ENCODE data around the gene ST6GALNAC2. TPM values are rescaled to one million over a fixed set of nuclear protein-coding genes. Genes with fewer than 3 reads are reported as not detected.

The ST6GALNAC2 gene
- total RNA-seq, 4 donors from 2014 or later: 58.5 to 128 (median 69.1) TPM

- Histone ChIP-seq H3K4me3 (no peak overlapping the region), H3K27ac (no peak overlapping the region), H3K9me3 (no peaks in the 10 kb centered on the region), H3K27me3 (no peaks in the 10 kb centered on the region), H3K36me3 (no peaks in the 10 kb centered on the region), H3K4me1 (peaks cover 0 to 14% (median 5%) of the 10 kb centered on the region in 4 donors)
- DNase-seq (ENCODE audit: low spot score in 2 of 2): no peak
- TF ChIP-seq EP300 (IDR thresholded peaks at IDR 0.05) (no peak), POLR2A (IDR thresholded peaks at IDR 0.05) (no peak)
- TF ChIP-seq, protein P1, sequence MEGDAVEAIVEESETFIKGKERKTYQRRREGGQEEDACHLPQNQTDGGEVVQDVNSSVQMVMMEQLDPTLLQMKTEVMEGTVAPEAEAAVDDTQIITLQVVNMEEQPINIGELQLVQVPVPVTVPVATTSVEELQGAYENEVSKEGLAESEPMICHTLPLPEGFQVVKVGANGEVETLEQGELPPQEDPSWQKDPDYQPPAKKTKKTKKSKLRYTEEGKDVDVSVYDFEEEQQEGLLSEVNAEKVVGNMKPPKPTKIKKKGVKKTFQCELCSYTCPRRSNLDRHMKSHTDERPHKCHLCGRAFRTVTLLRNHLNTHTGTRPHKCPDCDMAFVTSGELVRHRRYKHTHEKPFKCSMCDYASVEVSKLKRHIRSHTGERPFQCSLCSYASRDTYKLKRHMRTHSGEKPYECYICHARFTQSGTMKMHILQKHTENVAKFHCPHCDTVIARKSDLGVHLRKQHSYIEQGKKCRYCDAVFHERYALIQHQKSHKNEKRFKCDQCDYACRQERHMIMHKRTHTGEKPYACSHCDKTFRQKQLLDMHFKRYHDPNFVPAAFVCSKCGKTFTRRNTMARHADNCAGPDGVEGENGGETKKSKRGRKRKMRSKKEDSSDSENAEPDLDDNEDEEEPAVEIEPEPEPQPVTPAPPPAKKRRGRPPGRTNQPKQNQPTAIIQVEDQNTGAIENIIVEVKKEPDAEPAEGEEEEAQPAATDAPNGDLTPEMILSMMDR (IDR thresholded peaks at IDR 0.05): no peak
- 82 to 84% methylated on average over 11 of the region's 11 CpGs for WGBS, 2 donors
Observed at GRCh38 chr17:76517638-76518038, 68.0 kb downstream of the ST6GALNAC2 start.

Small RNAs within 50 kb of the gene (small RNA-seq; reads per million reads assigned to genes)
- gene AC015802.2 (not detected), gene SNORD1A (not detected), gene SNORD1B (382 reads per million, percentile 97 among the genes with 10 or more reads in this experiment)

Other genes starting within 250 kb of the ST6GALNAC2 start
- 100 to 1,000 TPM in 2 of 4 donors, 10 to 100 TPM in 2; 66.8 to 108 (median 96.2) TPM for gene PRPSAP1, start 231.9 kb downstream of the ST6GALNAC2 start, total RNA-seq
- gene SPHK1, start 201.3 kb downstream of the ST6GALNAC2 start, total RNA-seq: 10 to 100 TPM; 16.7 to 50.1 (median 27.8) TPM
- gene UBE2O, start 132.7 kb downstream of the ST6GALNAC2 start, total RNA-seq: 10 to 100 TPM; 16.0 to 38.7 (median 20.7) TPM
- gene AANAT, start 118.3 kb downstream of the ST6GALNAC2 start, total RNA-seq: not detected
- 10 to 100 TPM; 33.1 to 99.0 (median 73.5) TPM for gene RHBDF2, start 84.4 kb downstream of the ST6GALNAC2 start, total RNA-seq
- 10 to 100 TPM; 40.2 to 59.2 (median 48.8) TPM for gene CYGB, start 48.2 kb downstream of the ST6GALNAC2 start, total RNA-seq
- 10 to 100 TPM in 3 of 4 donors, 1 to 10 TPM in 1; 6.6 to 23.5 (median 14.1) TPM for gene PRCD, start 45.8 kb downstream of the ST6GALNAC2 start, total RNA-seq
- 10 to 100 TPM in 2 of 4 donors, 1 to 10 TPM in 2; 2.4 to 13.8 (median 7.4) TPM for gene ST6GALNAC1, start 57.9 kb upstream of the ST6GALNAC2 start, total RNA-seq
- 100 to 1,000 TPM; 124 to 230 (median 197) TPM for gene MXRA7, start 125.1 kb upstream of the ST6GALNAC2 start, total RNA-seq
- 10 to 100 TPM; 14.0 to 45.0 (median 34.2) TPM for gene JMJD6, start 140.7 kb upstream of the ST6GALNAC2 start, total RNA-seq
- gene METTL23, start 141.0 kb upstream of the ST6GALNAC2 start, total RNA-seq: 10 to 100 TPM; 27.8 to 50.2 (median 30.8) TPM
- 100 to 1,000 TPM; 196 to 452 (median 271) TPM for gene SRSF2, start 151.5 kb upstream of the ST6GALNAC2 start, total RNA-seq
- gene MFSD11, start 152.3 kb upstream of the ST6GALNAC2 start, total RNA-seq: 10 to 100 TPM; 25.8 to 61.0 (median 37.1) TPM

Measured in tibial nerve (tissue), 4 donors.